ENCODE data around the gene TCHHL1.

TCHHL1 gene

DNA sequence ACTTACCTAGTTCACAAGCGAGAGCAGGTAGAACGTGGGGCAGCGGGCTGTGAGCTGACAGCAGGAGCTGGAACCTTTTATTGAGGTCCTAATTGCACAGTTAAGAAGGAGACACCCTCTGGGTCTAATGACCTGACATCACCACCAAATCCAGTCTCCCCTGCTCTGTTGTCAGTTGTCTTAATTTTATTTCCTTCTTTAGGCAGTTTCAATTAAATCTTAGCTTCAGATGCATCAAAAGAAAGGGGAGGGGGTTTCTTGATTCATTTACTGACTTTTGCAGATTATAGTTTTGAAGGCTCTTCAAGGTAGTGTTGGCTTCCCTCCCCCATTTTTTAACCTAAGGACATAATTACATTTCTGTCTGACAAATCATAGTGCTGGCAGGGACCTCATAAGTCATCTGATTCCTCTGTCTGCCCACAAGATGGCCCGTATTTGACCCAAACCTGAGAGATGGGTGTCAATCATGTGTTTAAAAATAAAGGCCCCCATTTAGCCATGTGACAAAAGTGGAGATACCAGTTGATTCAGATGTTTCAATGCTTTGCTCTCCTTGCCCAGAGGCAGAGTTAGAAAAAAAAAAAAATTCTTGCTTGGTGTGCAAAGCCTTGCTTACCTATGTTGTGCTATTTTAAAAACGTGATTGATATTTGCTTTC is at the start of gene TCHHL1:
TSS of gene TCHHL1 (minus strand) at position 51 of the 661 bp plus-strand sequence. CDS start 921 bp downstream, outside the sequence.
- no peak for DNase-seq (ENCODE audit: low spot score)

DNA sequence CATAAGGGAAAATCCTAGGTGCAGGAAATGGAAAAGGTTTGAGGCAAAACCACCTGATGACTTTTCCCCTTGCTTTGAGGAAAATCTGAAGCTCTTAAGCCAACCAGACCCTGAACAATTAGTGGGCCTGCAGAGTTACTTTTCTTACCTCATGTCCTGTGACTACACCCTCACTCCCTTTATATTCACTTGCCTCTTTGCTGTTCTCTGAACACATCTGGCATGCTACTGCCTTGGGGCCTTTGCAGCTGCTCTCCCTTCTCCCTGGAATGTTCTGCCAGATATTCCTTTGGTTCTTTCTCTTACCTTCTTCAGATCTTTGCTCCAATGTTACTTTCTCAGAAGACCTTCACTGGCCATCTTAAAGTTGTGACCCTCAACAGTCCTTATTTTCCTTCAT is 48.4 kb upstream of the TCHHL1 start:
- no peak for DNase-seq (ENCODE audit: low spot score)

DNA sequence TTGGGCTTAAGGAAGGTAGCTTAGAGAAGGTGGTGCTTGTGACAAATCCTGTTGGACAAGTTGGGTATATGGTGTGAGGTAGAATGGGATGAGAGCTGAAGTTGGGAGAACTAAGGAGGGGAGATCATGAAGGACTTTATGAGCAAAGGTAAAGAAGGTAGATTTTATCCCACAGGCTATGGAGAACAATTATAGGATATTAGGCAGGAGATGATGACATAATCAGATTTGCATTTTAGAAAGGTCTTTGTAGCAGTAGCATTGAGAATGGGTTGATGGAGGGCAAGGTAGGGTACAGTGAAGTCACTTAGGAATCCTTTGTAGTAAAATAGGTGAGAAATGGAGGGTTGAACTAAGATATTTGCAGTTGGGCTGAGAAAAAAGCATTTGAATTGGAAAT is 41.3 kb upstream of the TCHHL1 start:
- no peak for DNase-seq (ENCODE audit: low spot score)

DNA sequence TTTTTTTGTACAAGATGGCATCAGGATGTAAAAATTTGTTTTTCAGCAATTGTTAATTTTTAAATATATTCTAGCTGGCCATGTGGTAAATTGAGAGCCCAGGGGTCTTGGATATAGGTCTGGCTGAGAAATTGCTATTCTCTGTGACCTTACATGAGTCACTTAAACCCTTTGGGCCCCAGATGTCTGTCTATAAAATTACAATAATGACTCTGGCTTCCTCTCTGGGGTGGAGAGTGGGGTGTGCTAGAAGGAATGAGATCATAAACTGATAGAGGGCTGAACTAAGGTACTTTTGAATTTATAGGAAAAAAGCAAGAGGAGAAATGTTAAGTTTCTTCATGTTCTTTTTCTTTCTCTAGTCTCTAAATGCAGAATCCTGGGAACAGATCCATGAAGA is 38.8 kb upstream of the TCHHL1 start:
- DNase-seq (ENCODE audit: low spot score) = no peak

DNA sequence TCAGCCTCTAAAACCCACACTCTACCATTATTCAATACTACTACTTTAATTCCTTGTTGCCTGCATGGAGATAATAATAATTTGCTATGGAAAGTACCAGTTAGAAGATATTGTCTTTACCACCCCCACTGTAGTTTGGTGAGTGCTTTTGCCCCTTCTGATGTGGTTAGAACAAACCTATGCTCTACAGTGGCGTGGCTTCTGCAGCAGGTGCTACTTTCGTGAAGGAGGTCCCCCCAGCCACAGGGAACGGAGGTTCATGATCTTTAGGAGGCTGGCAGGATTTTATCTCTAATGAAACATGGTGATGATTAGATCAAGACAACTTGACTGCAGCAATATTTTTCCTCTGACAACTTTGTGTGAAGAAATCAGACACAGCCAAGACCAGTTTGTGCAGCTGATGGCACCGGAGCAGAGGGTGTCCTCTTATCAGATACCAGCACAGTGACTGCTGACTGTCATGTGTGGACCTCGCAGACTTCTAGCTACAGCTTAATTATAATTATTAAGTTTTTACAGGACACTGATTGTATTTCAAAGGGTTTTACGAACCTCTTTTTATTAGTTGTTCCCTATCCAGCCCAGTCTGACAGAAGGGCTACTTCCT is 37.1 kb upstream of the TCHHL1 start:
- no peak for DNase-seq (ENCODE audit: low spot score)

DNA sequence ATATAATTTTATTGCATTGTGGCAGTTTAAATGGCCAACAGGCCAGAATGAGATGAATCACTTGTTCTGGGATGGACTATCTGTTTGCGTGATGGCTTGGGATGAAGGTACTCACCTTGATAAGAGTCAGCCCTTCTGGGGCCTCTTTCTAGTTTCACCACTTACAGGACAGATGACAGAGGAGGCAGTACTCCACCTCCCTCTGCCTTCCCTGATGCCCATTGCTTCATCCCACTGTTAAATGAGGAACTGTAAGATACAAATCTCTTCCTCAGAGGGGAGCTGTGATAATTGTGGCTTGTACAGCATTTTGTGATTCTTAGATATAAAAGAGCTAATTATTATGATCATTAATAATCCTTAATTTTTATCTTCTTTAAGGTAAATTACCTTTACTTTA is 30.1 kb upstream of the TCHHL1 start:
- DNase-seq (ENCODE audit: low spot score) = no peak

DNA sequence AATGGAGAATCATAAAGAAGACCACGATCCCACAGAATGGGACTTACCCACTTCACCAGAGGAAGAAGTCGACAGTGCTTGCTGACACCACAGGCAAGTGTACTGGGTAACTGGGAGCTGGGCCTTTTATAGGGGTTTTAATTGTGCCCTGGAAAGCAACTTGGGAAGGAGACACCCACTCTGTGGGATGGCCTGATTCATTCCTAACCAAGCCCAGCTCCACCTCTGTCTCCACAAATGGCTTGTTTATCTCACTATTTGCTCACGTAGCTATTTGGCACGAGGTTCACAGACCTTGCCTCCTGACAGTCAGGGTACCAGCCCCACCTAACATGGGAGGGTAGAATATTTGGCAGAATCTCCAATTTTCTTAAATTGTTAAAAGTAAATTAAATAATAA is 26.5 kb upstream of the TCHHL1 start, which contains the start of gene TCHH:
TSS of gene TCHH (minus strand) at position 101 of the 400 bp plus-strand sequence. CDS start 1,364 bp downstream, outside the sequence.
- DNase-seq (ENCODE audit: low spot score) = no peak

DNA sequence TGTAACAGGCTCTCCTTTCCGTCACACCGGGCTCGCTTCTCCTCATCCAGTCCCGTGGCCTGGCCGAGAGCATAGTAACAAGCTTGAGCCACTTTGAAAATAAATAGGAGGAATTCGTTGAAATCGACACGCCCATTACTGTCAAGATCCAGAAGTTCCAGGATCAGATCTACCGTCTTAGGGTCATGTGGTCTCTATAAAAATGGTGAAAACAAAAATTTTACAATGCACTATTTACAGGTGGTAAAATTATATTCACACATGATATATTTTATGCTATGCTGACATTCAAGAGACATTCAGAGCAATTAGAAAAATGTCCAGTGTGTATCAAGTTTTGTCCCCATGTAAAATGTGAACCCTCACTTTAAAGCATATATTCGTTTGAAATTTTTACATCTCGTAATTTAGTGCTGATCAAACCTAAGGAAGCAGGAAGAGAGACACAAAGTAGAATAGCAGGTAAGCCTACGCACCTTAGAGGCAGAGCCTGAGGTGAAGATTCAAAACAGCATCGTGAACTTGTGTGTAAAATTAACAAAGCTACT is 24.1 kb upstream of the TCHHL1 start:
- DNase-seq (ENCODE audit: low spot score) = no peak

DNA sequence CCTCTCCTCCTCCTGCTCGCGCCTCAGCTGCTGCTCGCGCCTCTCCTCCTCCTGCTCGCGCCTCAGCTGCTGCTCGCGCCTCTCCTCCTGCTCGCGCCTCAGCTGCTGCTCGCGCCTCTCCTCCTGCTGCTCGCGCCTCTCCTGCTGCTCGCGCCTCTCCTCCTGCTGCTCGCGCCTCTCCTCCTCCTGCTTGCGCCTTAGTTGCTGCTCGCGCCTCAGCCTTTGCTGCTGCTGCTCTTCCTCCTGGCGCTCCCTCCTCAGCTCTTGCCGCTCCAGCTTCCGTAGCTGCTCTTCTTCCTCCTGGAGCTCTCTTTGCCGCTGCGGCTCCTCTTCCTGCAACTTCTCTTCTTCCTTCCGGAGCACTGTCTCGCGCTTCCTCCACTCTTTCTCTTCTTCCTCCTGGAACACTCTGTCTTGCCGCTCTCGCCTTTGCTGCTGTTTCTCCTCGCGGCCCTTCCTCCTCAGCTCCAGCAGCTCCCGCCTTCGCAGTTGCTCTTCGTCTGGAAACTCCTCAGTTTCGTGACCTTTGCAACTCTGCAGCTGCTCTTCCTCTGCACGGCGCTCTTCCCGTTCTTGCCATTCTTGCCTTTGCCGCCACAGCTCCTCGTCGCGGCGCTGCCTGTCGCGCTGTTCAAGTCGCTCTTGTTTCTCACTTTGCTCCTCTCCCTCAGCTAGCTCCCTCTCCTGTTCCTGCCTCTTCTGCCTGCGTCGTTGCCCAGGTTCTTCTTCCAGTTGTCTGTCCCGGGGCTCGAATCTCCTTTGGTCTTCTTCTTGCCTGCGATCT is 23.4 kb upstream of the TCHHL1 start:
- DNase-seq (ENCODE audit: low spot score) = no peak

DNA sequence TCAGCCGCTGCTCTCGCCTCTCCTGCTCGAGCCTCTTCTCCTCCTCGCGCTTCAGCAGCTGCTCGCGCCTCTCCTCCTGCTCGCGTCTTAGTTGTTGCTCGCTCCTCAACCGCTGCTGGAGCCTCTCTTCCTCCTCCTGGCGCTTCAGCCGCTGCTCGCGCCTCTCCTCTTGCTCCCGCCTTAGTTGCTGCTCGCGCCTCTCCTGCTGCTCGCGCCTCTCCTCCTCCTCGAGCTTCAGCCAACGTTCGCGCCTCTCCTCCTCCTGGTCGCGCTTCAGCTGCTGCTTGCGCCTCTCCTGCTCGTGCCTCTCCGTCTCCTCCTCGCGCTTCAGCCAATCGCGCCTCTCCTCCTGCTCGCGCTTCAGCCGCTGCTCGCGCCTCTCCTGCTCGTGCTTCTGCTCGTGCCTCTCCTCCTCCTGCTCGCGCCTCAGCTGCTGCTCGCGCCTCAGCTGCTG is 22.7 kb upstream of the TCHHL1 start:
- no peak for DNase-seq (ENCODE audit: low spot score)

DNA sequence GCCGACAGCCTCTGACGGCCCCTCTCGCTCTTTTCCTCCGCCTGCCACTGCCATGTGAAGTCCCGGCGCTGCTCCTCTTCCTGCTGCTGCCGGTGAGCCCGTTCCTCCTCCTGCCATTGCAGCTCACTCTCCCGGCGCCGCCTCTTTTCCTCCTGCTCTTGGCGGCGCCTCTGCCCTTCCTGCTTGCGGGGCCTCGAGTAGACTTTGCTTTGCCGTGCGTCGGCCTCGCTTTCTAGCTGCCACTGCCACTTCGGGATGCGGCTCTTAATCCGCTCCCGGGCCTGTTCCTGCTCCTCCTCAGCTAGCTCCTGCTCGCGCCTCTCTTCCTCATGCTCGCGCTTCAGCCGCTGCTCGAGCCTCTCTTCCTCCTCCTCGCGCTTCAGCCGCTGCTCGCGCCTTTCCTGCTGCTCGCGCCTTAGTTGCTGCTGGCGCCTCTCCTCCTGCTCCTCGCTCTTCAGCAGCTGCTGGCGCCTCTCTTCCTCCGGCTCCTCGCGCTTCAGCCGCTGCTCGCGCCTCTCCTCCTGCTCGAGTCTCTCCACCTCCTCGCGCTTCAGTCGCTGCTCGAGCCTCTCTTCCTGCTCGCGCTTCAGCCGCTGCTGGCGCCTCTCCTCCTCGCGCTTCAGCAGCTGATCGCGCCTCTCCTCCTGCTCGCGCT is 22.1 kb upstream of the TCHHL1 start:
- no peak for DNase-seq (ENCODE audit: low spot score)

DNA sequence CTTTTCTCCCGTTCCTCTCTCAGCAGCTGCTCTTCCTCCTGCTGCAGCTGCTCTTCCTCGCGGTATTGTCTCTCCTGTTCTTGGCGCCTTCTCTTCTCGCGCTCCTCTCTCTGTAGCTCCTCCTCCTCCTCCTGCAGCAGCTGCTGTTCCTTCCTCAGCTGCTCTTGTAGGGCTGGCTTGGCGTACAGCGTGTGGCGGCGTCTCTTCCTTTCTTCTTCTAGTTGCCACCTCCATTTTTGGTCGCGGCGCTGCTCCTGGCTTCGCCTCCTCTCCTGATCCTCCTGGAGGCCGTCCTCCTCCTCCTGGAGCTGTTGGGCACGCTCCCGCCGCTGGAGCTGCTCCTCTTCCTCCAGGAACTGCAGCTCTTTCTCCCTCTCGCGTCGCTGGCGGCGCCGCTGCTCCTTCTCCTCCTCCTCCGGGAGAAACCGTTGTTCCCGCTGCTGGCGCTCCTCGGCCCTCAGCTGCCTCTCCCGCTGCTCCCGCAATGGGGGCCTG is 21.5 kb upstream of the TCHHL1 start:
- DNase-seq (ENCODE audit: low spot score) = no peak

DNA sequence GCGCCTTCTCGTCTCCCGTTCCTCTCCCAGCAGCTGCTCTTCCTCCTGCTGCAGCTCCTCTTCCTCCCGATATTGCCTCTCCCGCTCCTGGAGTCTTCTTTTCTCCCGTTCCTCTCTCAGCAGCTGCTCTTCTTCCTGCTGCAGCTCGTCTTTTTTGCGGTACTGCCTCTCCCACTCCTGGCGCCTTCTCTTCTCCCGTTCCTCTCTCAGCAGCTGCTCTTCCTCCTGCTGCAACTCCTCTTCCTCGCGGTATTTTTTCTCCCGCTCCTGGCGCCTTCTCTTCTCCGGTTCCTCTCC is 21.1 kb upstream of the TCHHL1 start:
- no peak for DNase-seq (ENCODE audit: low spot score)

DNA sequence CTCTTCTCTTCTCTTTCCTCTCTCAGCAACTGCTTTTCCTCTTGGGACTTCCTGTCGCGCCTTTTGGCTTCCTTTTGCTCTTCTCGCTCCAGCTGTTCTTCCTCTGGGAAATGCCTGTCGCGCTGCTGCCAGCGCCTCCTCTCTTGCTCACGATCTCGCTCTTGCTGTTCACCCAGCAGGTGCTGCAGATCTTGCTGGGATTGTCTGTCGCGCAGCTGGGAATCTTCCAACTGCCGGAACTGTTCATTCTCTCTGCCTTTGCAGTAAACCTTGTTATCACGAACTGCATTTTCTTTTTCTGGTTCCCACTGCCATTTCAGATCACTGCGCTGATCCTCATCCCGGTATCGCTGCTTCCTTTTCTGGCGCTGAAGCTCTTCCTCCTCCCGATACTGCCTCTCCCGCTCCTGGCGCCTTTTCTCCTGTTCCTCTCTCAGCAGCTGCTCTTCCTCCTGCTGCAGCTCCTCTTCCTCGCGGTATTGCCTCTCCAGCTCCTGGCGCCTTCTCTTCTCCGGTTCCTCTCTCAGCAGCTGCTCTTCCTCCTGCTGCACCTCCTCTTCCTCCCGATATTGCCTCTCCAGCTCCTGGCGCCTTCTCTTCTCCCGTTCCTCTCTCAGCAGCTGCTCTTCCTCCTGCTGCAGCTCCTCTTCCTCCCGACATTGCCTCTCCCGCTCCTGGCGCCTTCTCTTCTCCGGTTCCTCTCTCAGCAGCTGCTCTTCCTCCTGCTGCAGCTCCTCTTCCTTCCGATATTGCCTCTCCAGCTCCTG is 20.6 kb upstream of the TCHHL1 start:
- no peak for DNase-seq (ENCODE audit: low spot score)

DNA sequence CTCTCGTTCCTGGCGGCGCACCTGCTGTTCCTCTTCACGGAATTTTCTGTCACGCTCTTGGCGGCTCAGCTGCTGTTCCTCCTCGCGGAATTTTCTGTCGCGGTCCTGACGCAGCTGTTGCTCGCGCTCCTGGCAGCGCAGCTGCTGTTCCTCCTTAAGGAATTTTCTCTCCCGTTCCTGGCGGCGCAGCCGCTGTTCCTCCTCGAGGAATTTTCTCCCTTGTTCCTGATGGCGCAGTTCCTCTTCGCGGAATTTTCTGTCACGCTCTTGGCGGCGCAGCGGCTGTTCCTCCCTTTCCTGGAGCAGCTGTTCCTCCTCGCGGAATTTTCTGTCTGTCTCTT is 20.0 kb upstream of the TCHHL1 start:
- no peak for DNase-seq (ENCODE audit: low spot score)

DNA sequence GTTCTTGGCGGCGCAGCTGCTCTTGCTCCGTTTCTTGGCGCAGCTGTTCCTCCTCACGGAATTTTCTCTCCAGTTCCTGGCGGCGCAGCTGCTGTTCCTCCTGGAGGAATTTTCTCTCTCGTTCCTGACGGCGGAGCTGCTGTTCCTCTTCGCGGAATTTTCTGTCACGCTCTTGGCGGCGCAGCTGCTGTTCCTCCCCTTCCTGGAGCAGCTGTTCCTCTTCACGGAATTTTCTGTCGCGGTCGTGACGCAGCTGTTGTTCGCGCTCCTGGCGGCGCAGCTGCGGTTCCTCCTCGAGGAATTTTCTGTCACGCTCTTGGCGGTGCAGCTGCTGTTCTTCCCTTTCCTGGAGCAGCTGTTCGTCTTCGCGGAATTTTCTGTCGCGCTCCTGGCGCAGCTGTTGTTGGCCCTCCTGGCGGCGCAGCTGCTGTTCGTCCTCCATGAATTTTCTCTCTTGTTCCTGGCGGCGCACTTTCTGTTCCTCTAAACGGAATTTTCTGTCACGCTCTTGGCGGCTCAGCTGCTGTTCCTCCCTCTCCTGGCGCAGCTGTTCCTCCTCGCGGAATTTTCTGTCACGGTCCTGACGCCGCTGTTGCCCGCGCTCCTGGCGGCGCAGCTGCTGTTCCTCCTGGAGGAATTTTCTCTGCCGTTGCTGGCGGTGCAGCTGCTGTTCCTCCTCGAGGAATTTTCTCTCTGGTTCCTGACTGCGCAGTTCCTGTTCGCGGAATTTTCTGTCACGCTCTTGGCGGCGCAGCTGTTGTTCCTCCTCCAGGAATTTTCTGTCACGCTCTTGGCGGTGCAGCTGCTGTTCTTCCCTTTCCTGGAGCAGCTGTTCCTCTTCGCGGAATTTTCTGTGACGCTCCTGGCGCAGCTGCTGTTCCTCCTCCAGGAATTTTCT is 19.4 kb upstream of the TCHHL1 start:
- DNase-seq (ENCODE audit: low spot score) = no peak

DNA sequence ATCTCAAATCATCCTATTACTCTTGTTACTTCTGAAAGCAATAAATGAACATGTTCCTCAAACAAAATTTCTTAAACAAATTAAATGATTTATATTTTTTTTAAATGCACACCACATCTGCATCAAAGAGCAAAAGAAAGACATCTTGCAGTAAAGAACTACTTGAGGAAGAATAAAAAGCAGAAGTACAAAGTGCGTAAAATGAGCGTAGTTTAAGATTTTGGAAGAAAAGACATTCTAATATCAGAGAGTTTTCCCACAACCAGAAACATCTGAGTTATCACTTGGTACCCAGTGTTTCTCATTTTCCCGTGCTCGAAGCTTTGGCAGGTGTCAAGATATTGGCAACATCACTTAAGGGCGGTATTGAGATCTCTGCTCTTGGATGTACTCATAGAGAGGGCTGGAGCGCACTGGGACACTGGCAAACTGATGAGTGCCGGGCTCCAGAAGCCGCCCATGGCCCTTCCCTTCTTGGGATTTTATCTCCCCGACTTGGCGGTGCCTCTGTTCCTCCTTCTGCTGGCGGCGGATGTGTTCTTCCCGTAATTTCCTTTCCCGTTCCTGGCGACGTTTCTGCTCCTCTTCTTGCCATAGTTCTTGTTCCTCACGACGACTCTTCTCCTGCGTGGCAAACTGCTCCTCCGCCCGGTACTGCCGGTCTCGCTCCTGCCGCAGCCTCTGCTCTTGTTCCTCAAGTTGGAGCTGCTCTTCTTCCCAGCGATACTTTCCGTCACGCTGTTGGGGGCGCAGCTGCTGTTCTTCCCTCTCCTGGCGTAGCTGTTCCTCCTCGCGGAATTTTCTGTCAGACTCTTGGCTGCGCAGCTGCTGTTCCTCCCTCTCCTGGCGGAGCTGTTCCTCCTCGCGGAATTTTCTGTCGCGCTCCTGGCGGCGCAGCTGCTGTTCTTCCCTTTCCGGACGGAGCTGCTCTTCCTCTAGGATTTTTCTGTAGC is 18.4 kb upstream of the TCHHL1 start:
- DNase-seq (ENCODE audit: low spot score) = no peak

DNA sequence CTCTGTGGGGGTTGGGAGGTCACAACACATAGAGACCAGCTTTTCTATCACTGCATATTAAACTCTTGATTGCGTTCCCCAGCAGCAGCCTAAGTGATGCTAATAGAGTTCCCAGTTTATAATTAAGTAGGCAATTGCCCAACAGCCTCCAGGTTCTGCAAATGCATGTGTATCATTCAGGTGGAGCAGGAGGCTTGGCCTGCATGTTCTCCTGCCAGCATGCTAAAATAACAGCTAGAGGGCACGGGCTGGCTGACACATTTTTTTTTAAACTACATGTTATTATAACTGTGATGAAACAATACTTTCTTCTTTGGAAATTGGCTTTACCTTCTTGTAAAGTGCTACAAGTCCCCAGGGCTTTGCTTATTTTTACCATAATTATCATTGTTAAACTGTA is 16.0 kb upstream of the TCHHL1 start:
- no peak for DNase-seq (ENCODE audit: low spot score)

DNA sequence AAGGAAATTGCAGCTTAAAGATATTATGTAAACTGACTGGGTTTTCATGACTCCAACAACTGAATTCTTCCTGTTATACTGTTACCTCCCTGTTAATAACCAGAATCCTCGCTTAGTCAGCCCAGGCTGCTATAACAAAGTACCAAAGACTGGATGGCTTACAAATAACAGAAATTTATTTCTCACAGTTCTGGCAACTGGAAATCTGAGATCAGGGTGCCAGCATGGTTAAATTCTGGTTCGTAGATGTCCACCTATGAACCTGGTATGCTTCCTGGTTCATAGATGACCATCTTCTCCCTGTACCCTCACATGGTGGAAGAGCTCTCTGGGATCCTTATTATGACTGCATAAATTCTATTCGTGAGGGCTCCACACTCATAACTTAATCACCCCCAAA is 8.1 kb upstream of the TCHHL1 start:
- DNase-seq (ENCODE audit: low spot score) = no peak

Data from hematopoietic multipotent progenitor cell treated with erythropoietin and hydrocortisone succinate and interleukin-3 and kit ligand, for 17 days (in vitro differentiated cells).